ENCODE data around the gene FGFR2.
"Not testable (repeated sequence)": the region's sequence is repeated elsewhere in the genome, so short reads cannot be mapped to it uniquely, and the experiment has no call there.

Gene FGFR2

GRCh38 chr10:121520526-121520925 lies 77.7 kb downstream of the FGFR2 start:
- DNase-seq: not testable (repeated sequence)

GRCh38 chr10:121519901-121520493 lies 78.2 kb downstream of the FGFR2 start:
- DNase-seq: no peak

GRCh38 chr10:121519411-121519810 lies 78.8 kb downstream of the FGFR2 start:
- no peak for DNase-seq

DNA sequence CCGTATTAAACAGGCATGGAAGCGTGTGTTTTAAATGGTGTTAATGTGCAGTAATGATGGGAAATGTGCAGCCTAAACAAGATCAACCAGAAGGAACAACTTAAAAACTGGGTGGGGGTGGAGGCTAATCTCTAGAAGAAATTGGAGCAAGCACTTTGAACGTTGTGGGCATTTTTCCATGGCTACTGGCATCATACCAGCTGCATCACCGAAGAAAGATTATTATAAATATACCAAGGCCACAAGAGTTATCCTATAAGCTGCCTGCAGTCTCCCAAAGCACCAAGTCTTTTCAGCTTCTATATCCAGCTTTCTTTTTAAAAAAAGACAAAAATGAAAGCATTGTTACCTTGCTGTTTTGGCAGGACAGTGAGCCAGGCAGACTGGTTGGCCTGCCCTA lies 79.9 kb downstream of the FGFR2 start:
- DNase-seq: no peak

- DNase-seq: no peak
Measured at GRCh38 chr10:121516093-121516865, 82.0 kb downstream of the FGFR2 start.

DNA sequence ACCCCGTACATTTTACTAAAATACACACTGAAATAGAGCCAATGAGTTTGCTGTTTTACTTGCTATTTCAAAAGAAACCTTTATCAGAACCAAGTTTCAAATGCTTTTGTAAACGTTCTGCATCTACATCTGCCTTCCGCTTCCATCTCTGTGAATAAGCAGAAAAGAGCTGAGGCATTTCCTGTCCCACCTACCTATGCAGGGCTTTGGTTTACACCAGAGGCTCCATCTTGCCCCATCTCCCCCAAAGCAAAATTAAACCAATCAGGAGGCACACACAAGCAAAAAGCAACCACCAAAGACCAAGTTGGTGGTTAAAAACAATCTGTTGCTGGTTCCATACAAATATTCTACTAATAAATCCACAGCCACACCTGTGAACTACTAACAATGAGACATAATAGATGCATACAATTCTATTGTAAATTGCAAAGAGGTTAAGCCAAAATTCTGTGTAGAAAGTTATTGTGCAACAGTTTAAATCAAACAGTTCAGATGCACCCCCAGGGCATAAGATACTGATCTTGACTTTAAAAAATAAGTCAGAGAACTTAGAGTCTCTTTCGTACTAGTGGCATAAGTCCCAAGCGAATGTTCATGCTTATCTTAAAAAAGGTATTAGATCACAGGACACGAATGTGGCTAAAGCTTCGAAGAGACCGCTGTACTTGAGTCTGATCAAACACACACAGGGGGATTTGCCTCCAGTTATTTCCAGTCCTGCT lies 83.9 kb downstream of the FGFR2 start:
- DNase-seq: no peak

DNA sequence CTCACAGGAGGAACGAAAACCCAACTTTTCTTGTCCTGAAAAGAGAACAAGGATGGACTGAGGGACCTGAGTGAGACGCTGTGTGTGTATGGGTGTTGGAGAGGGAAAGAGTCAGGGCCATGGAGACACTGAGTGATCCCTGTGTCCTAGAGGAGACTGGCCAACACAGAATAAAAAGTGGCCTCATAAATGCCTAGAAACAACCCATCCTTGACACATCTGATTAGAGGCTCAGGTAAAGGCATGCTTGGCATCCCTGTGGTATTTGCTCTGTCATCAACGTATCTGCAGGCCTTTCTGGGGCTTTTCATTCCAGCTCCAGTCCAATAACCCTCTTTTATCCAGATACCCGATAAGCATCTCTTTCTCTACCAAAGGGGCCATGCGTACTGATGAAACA lies 86.3 kb downstream of the FGFR2 start:
- DNase-seq: no peak

GRCh38 chr10:121511460-121511859 lies 86.8 kb downstream of the FGFR2 start:
- no peak for DNase-seq

GRCh38 chr10:121510201-121510771 lies 88.0 kb downstream of the FGFR2 start:
- no peak for DNase-seq

DNA sequence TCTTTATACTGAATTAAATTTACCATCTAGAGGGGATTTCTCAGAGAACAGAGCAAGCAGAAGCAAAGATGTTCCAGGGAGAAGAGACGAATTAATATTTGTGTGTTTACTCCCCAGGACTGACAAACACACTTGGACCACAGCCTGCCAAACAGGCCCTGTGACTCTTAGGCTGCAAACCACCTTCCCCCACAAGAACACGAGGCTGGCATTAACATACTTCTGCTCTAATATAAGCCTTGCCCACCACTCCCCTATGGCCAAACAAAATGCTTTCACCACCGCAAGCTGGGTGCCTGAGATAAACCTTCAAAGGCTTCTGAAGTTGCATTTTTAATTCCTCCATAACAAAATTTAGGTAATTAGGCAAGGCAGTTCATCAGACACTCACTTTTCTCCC lies 88.4 kb downstream of the FGFR2 start:
- no peak for DNase-seq

GRCh38 chr10:121509112-121509511 lies 89.1 kb downstream of the FGFR2 start:
- DNase-seq: no peak

DNA sequence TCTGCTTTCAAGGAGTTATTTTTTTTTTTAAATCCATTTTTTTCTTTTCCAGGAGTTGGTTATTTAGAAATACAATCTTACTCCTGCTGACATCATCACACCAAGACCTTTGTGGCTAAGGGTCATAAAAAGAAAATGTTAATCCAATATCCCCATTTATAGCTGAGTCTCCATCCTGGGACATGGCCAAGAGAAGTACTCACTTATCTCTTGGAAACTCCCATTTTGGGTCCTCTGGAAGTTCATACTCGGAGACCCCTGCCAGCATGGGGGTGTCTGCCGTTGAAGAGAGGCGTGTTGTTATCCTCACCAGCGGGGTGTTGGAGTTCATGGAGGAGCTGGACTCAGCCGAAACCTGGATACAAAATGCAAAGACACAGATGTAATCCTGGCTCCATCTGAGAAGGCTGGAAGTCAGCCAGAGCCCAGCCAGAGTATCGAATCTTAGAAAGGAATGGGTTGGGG lies 94.6 kb downstream of the FGFR2 start:
- no peak for DNase-seq

DNA sequence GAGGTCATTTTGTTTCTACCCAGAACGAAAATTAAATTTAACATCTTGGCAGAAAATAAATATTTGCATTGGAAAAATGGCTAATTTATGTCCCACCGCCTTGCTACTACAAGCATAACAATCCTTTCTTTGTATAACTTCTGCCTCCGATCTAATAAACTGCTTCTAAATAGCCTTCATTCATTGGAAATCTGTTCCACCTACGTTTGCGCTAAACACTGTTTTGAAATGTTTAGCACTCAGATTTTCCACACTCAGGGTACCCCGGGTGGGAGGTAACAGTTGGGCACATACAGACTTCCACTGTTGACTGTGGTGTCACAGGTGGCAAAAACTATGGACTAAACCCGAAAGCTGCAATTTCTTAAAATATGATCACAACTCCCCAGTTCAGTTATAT lies 96.4 kb downstream of the FGFR2 start:
- no peak for DNase-seq

GRCh38 chr10:121500701-121501332 lies 97.4 kb downstream of the FGFR2 start:
- no peak for DNase-seq

- no peak for DNase-seq
Measured at GRCh38 chr10:121497513-121498470, 100.5 kb downstream of the FGFR2 start.

DNA sequence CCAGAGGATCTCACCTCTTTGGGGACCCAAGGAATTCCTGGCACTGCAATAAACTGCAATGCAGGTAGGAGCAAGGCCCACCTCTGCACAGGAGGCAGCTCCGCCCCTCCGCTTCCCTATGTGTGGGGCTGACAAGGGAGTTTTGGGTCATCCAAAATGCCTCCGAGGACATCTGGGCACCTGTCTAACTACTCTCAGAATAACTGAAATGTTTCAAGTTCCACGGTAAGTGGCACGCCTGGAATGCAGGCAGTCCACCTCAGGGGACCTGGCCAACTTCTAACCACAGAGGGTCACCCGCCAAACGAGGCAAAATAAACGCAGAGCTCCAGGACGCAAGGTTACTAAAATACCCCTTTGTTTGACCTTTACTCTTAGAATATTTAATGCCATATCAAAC lies 102.5 kb downstream of the FGFR2 start:
- no peak for DNase-seq

DNA sequence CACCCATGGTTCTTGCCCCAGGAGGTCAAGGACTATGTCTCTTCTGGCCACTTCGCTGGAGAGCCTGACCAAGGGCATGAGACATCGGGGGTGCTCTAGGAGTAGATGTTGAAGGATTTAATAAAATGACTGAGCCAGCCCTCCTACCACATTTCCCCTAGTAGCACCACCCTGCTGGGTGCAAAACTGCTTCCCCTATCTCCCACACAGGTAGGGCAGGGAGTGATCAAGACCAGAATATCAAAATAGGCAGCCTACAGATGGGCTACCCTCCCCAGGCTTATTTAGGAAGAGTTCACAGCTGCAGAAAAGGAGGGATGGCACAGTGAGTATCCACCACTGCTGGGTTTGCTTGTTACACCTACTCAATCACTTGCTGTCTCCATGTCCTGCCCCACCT lies 103.9 kb downstream of the FGFR2 start:
- no peak for DNase-seq

DNA sequence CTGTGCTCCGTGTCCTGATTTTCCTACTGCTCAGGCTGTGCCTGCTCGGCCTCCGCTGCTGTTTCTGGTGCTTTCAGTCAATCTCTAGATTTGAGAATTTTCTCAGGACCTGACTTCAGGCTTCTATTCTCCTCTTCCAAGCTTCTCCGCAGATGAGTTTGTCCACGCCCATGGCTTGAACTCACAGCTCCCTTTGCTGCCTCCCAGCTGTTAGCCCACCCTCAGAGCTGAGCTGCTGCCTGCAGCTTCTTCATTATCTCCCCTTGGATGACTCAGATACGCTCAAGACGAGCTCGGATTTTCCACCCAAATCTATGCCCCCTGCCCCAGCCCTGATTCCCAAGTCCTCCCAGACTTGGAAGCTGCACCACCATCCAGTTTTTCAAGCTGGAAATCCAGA lies 104.7 kb downstream of the FGFR2 start:
- DNase-seq: no peak

- no peak for DNase-seq
Measured at GRCh38 chr10:121490871-121491519, 107.2 kb downstream of the FGFR2 start.

DNA sequence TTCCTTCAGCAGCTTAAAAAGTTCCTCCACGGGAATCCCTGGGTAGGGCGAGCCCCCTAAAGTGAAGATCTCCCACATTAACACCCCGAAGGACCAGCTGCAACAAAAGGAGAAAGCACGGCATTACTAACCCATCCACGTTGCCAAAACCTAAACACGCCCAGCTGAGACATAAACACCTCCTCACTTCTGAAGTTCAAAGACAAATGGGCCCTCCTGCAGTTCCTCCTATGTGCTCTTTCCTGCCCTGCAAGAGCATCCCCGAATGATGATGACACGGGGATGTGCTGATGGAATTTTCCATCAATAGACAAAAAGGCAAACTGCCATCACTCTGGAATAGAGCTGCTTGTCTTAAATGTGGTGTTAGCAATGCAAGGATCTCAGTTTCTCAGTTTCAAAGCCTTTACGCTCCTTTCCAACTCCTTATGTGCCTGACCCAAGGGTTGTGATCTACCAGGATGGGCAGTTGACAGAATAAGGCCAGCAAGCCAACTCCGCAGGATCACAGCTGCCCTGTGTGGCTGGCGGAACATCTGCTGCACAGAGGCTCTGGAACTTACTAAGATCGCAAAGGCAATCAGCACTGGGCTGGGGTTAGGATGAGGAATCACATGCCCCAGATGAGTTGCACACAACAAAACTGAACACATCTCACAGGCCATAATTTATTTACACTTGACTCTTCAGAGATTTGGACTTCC lies 112.7 kb downstream of the FGFR2 start:
- DNase-seq: no peak

GRCh38 chr10:121484816-121485215 lies 113.4 kb downstream of the FGFR2 start:
- no peak for DNase-seq
